ENCODE measurements around the gene MTHFSD. TPM values are rescaled to one million over a fixed set of nuclear protein-coding genes. Genes with fewer than 3 reads are reported as not detected.

MTHFSD gene
- total RNA-seq, 4 donors from 2014 or later = 22.7 to 40.8 (median 25.4) TPM

DNA sequence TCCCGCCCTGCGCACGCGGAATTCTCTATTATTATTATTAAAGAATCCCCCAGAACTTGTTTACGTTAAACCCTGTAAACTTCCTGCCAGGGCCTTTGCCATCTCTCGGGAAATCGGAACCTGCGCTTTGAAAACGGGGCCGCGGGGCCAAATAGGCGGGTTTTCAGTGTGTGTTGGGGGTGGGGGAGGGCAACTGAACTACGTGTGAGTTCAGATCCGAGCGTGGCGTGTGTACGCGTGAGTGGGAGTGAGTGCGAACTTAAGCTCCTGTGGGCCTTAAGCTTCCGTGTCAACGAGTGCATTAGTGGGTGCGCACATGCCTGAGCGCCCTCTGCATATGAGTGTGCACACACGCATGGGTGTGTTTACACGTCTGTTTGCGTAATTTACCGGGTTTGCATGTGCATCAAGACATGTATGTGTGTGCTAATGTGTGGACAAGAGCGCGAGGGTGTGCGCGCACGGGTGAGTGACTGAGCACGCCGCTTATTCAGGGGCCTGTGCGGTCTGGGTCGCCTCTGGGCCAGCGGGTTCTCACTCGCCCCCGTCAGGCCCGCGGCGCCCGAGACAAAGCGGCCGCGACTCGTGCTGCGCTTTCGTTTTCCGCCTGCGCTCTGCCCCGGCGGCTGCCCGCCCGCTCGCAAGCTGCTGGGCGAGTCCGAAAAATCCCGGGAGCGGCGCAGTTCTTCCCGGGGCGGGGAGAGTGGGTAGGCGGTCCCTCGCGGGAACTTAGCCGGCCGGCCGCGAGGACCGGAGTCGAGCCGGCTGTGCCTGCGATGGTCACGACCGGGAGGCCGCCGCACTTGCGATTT is 45.9 kb downstream of the MTHFSD start:
- TF ChIP-seq, protein P1, sequence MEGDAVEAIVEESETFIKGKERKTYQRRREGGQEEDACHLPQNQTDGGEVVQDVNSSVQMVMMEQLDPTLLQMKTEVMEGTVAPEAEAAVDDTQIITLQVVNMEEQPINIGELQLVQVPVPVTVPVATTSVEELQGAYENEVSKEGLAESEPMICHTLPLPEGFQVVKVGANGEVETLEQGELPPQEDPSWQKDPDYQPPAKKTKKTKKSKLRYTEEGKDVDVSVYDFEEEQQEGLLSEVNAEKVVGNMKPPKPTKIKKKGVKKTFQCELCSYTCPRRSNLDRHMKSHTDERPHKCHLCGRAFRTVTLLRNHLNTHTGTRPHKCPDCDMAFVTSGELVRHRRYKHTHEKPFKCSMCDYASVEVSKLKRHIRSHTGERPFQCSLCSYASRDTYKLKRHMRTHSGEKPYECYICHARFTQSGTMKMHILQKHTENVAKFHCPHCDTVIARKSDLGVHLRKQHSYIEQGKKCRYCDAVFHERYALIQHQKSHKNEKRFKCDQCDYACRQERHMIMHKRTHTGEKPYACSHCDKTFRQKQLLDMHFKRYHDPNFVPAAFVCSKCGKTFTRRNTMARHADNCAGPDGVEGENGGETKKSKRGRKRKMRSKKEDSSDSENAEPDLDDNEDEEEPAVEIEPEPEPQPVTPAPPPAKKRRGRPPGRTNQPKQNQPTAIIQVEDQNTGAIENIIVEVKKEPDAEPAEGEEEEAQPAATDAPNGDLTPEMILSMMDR (IDR thresholded peaks at IDR 0.05) = peak in 1 of 5 experiments; percentile 13
- TF ChIP-seq POLR2A (IDR thresholded peaks at IDR 0.05) (no peak), EP300 (IDR thresholded peaks at IDR 0.05) (peak in 1 of 2 donors; percentile 4)
- Histone ChIP-seq H3K36me3 (no peaks in the 10 kb centered on the region), H3K4me3 (peak overlapping the region; percentile 30 to 70 (median 60)), H3K9me3 (no peaks in the 10 kb centered on the region), H3K27ac (peak overlapping the region in 2 of 4 donors; percentile 63 to 75), H3K4me1 (peaks cover 0 to 80% (median 29%) of the 10 kb centered on the region in 4 donors), H3K27me3 (peaks cover 10 to 97% of the 10 kb centered on the region in 2 donors)
- DNase-seq (ENCODE audit: low spot score in 2 of 2) = no peak
- 0 to 1% methylated on average over 27 to 40 of the region's 79 CpGs for WGBS, 2 donors

DNA sequence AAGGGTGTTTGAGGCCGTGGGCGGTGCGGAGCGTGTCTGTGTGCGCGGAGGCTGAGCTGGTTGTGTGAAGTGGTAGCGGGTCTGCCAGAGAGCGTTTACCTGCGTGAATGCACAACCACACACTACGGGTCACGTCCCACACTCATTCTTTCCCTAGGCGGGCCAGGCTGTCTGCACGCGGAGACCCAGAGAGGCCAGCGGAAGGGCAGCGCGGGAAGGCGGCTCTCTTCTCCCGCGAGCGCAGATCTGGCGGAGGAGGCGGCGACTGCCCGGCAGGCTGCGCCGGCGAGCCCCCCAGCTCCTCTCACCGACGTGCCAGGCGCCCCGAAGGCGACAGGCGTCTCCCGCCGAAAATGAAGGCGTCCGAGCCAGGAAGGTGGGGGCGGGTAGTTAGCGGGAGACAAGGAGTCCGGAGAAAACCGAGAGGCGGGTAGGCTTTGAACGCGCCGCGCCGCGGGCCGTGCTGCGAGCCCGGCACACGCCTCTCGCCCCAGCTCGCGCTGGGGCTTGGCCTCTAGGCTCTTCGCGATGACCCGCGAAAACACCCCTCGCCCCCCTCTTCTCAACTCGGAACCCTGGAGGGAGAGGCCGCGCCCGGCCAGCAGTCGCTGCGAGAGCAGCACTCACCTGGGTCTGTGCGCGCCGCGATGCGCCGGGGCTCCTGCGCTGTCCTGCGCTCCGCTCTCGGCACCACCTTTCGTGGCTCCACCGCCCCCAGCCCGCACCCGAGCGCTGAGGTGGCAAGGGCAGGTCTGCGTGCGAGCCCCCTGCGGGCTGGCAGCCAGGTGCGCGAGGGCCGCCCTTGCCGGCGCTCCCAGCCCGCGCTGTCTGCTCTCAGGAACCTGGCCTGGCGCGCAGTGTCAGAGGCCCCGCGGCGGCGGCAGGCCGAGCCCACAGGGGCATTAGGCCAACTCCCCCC is 46.7 kb downstream of the MTHFSD start:
- Histone ChIP-seq H3K4me3 (peak overlapping the region; percentile 30 to 70 (median 60)), H3K4me1 (peaks cover 0 to 85% (median 31%) of the 10 kb centered on the region in 4 donors), H3K27ac (peak overlapping the region in 1 of 4 donors; percentile 68), H3K9me3 (no peaks in the 10 kb centered on the region), H3K36me3 (no peaks in the 10 kb centered on the region), H3K27me3 (peaks cover 8 to 97% of the 10 kb centered on the region in 2 donors)
- TF ChIP-seq POLR2A (IDR thresholded peaks at IDR 0.05) = no peak
- no peak for TF ChIP-seq EP300 (IDR thresholded peaks at IDR 0.05)
- TF ChIP-seq, protein P1 (IDR thresholded peaks at IDR 0.05) = no peak
- WGBS, 2 donors = 2% methylated on average over 53 to 93 of the region's 99 CpGs
- no peak for DNase-seq (ENCODE audit: low spot score in 2 of 2)

- H3K9me3 ChIP-seq = no peaks in the 10 kb centered on the region
- TF ChIP-seq POLR2A (IDR thresholded peaks at IDR 0.05) = no peak
- TF ChIP-seq, protein P1 (IDR thresholded peaks at IDR 0.05) = no peak
- no peak for TF ChIP-seq EP300 (IDR thresholded peaks at IDR 0.05)
- H3K27ac ChIP-seq = peak overlapping the region in 1 of 4 donors; percentile 68
- peaks cover 12 to 97% of the 10 kb centered on the region in 2 donors for H3K27me3 ChIP-seq
- 4 to 11% methylated on average over 24 to 35 of the region's 37 CpGs for WGBS, 2 donors
- H3K4me1 ChIP-seq = peaks cover 0 to 82% (median 31%) of the 10 kb centered on the region in 4 donors
- DNase-seq (ENCODE audit: low spot score in 2 of 2) = no peak
- no peaks in the 10 kb centered on the region for H3K36me3 ChIP-seq
- H3K4me3 ChIP-seq = peak overlapping the region in 1 of 4 donors; percentile 57
Measured at GRCh38 chr16:86507173-86508027, 47.6 kb downstream of the MTHFSD start.

DNA sequence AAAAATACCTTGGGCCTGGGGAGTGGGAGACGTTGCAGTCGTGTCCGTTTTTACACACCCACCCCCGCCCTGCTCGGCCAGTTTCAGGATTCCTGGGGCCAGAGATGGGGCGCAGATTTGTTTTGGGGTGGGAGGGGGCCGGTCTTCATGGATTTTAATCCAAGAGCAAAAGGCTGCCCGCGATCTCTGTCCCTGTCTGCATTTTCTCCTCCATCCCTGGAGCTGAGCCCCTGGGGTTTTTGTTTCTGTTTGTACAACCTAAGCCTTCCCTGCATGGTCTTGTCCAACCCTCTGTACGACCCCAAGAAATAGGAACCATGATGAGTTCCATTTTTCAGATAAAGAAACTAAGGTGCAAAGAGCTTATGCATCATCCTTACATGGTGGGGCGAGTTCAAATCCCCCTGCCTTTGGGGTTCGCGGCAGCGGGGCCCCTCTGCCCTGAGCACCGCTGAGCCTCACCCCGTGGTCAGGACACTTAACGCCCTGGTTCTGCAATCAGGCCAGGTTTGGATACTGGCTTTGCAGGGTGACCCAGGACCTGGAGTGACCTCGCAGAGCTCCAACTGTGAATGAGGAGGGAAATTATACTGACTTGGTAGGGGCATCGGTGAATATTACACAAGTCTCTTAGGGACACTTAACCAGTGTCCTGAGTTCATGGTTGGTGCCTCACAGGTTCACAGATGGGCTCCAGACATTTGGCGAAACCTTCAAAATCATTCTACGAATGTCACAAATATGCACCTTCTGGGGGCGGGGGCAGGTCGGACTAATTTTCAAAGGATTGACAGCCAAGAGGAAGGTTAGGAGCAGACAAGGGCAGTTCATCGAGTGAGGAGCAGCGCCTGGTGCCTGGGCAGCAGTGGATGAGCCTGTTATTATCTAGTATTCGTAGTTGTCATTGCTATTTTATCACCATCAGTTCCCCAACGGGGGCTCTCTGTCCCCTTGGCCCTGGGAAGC is 48.9 kb downstream of the MTHFSD start:
- peak overlapping the region in 1 of 4 donors; percentile 0 for H3K27ac ChIP-seq
- H3K4me3 ChIP-seq = no peak overlapping the region
- no peaks in the 10 kb centered on the region for H3K36me3 ChIP-seq
- H3K4me1 ChIP-seq = peaks cover 0 to 73% (median 31%) of the 10 kb centered on the region in 4 donors
- H3K27me3 ChIP-seq = peaks cover 9 to 97% of the 10 kb centered on the region in 2 donors
- DNase-seq (ENCODE audit: low spot score in 2 of 2) = no peak
- no peaks in the 10 kb centered on the region for H3K9me3 ChIP-seq
- 8 to 15% methylated on average over 21 to 23 of the region's 27 CpGs for WGBS, 2 donors
- TF ChIP-seq EP300 (IDR thresholded peaks at IDR 0.05) (no peak), POLR2A (IDR thresholded peaks at IDR 0.05) (no peak)
- TF ChIP-seq, protein P1 (IDR thresholded peaks at IDR 0.05) = no peak

All from tibial nerve (tissue), 4 donors.